K562 (cell line): ENCODE measurements around the gene DOK4. TPM values are rescaled to one million over a fixed set of nuclear protein-coding genes. Genes with fewer than 3 reads are reported as not detected.

Experiments
- CBFA2T3 ChIP-seq: fragments of 450-650 bp; IDR thresholded peaks from 2 replicates; pipeline ENCODE4 v1.6.1; 2017
- ETV5 ChIP-seq: sonication (generic); formaldehyde crosslinking; IDR thresholded peaks from 2 replicates; pipeline ENCODE4 v1.4.0; 2020; ENCODE audit warnings: low read depth, mild to moderate bottlenecking, missing genetic modification reagents
- FOS ChIP-seq: IDR thresholded peaks from 3 replicates; pipeline ENCODE4 v1.6.1; 2011; ENCODE audit not compliant: insufficient read length; ENCODE audit errors: extremely low read depth
- FOXM1 ChIP-seq, 2 experiments: fragments of 450-650 bp in 1 of 2; sonication (generic) in 1 of 2; formaldehyde crosslinking in 1 of 2; IDR thresholded peaks; 2 replicates each; pipeline versions ENCODE4 v1.6.1 to v1.9.0; 2017 to 2022; ENCODE audit warnings: low read depth in 2 of 2, mild to moderate bottlenecking in 2 of 2, missing genetic modification reagents in 1 of 2, moderate library complexity in 1 of 2
- HINFP ChIP-seq: fragments of 450-650 bp; conservative IDR thresholded peaks from 2 replicates; pipeline ENCODE4 v1.6.1; 2016; ENCODE audit warnings: missing genetic modification characterization, low read depth, mild to moderate bottlenecking, control low read depth, missing compliant biosample characterization
- HNRNPK ChIP-seq: fragments of 200-400 bp; formaldehyde crosslinking; IDR thresholded peaks from one replicate; pipeline ENCODE4 v1.6.1; 2018; ENCODE audit warnings: mild to moderate bottlenecking, low read depth, low read length; ENCODE audit not compliant: poor library complexity, severe bottlenecking
- HNRNPL ChIP-seq: fragments of 200-400 bp; formaldehyde crosslinking; IDR thresholded peaks from 2 replicates; pipeline ENCODE4 v1.6.1; 2017; ENCODE audit warnings: low read depth, mild to moderate bottlenecking, low read length
- MECOM ChIP-seq: fragments of 250-450 bp; sonication (Bioruptor Pico); IDR thresholded peaks from 2 replicates; pipeline ENCODE4 v1.8.0; 2022; ENCODE audit warnings: inconsistent platforms
- NCOA2 ChIP-seq, 2 experiments: fragments of 450-650 bp; IDR thresholded peaks; 2 replicates each; pipeline ENCODE4 v1.6.1; 2018; ENCODE audit warnings: mild to moderate bottlenecking in 2 of 2, moderate library complexity in 1 of 2; ENCODE audit not compliant: partially characterized antibody in 2 of 2
- NR1H2 ChIP-seq: sonication (generic); formaldehyde crosslinking; IDR thresholded peaks from 2 replicates; pipeline ENCODE4 v1.4.0; 2020; ENCODE audit warnings: mild to moderate bottlenecking, missing genetic modification reagents
- PHF21A ChIP-seq: fragments of 450-650 bp; IDR thresholded peaks from 2 replicates; pipeline ENCODE4 v1.6.1; 2017; ENCODE audit warnings: low read depth, borderline replicate concordance
- POLR2B ChIP-seq: fragments of 450-650 bp; IDR thresholded peaks from 2 replicates; pipeline ENCODE4 v1.6.1; 2018; ENCODE audit warnings: low read depth; ENCODE audit not compliant: partially characterized antibody
- RAD21 ChIP-seq, 2 experiments: fragments of 250-450 bp in 1 of 2; fragments of 450-650 bp in 1 of 2; sonication (Bioruptor Pico) in 1 of 2; formaldehyde crosslinking in 1 of 2; IDR thresholded peaks in 1 of 2; conservative IDR thresholded peaks in 1 of 2; 2 replicates each; pipeline versions ENCODE4 v1.4.0 to v1.8.0; 2020 to 2022; ENCODE audit warnings: mild to moderate bottlenecking in 2 of 2, moderate library complexity in 1 of 2
- RB1 ChIP-seq: fragments of 450-650 bp; IDR thresholded peaks from 2 replicates; pipeline ENCODE4 v1.6.1; 2017; ENCODE audit warnings: low read depth, mild to moderate bottlenecking
- SUPT5H ChIP-seq: fragments of 450-650 bp; IDR thresholded peaks from 2 replicates; pipeline ENCODE4 v1.6.1; 2016
- YY1 ChIP-seq, 3 experiments: IDR thresholded peaks; 2 replicates each; pipeline ENCODE4 v1.6.1; 2011; ENCODE audit warnings: low read length in 2 of 3, mild to moderate bottlenecking in 2 of 3, moderate library complexity in 2 of 3, borderline replicate concordance in 1 of 3, control low read depth in 1 of 3, low read depth in 1 of 3; ENCODE audit not compliant: insufficient read depth in 3 of 3, insufficient replicate concordance in 2 of 3, control insufficient read depth in 1 of 3, insufficient read length in 1 of 3; ENCODE audit errors: extremely low read depth in 1 of 3
- ZNF124 ChIP-seq: sonication (generic); formaldehyde crosslinking; IDR thresholded peaks from 2 replicates; pipeline ENCODE4 v1.8.1; 2022; ENCODE audit warnings: missing genetic modification reagents
- ZNF133 ChIP-seq: fragments of 250-450 bp; sonication (Bioruptor Pico); IDR thresholded peaks from 2 replicates; pipeline ENCODE4 v1.4.0; 2020; ENCODE audit warnings: mild to moderate bottlenecking
- ZNF23 ChIP-seq: fragments of 250-450 bp; sonication (Bioruptor Pico); IDR thresholded peaks from 2 replicates; pipeline ENCODE4 v1.4.0; 2020; ENCODE audit warnings: mild to moderate bottlenecking
- ZNF316 ChIP-seq: fragments of 450-650 bp; IDR thresholded peaks from 2 replicates; pipeline ENCODE4 v1.6.1; 2016
- ZNF444 ChIP-seq: fragments of 250-450 bp; sonication (Bioruptor Pico); IDR thresholded peaks from 2 replicates; pipeline ENCODE4 v1.4.0; 2020; ENCODE audit warnings: mild to moderate bottlenecking, moderate library complexity
- ZNF507 ChIP-seq: conservative IDR thresholded peaks from 2 replicates; pipeline ENCODE4 v1.6.1; 2017; ENCODE audit warnings: missing genetic modification characterization, missing compliant biosample characterization
- polyA plus RNA-seq, 8 experiments: library from polyadenylated mRNA; depleted of rRNA in 4 of 8; stranded (reverse) in 5 of 8; unstranded in 3 of 8; fragments of >200 nt; fragmentation: Nextera tagmentation in 2 of 8; fragmentation: Illumina TruSeq in 1 of 8; extraction: Ambion mirVana in 2 of 8; extraction: Trizol in 1 of 8; gene quantifications; 2 replicates each; pipeline versions ENCODE4 v1.2.1 to v1.2.3, GENCODE V29; 2011 to 2014; ENCODE audit warnings: inconsistent platforms in 1 of 8, missing spikeins in 1 of 8
- total RNA-seq, 7 experiments: library from RNA; depleted of rRNA in 6 of 7; stranded (reverse); fragments of >200 nt in 6 of 7; fragmentation: Illumina TruSeq in 2 of 7; extraction: Trizol in 2 of 7; gene quantifications; 2 replicates each; pipeline versions ENCODE4 v1.2.1 to v1.2.3, GENCODE V29; 2011 to 2021; ENCODE audit warnings: low replicate concordance in 1 of 7
- TF ChIP-seq, protein P1 (sequence below): sonication (generic); formaldehyde crosslinking; IDR thresholded peaks from 2 replicates; pipeline ENCODE4 v1.8.1; 2023; ENCODE audit warnings: mild to moderate bottlenecking, missing genetic modification reagents

The DOK4 gene
- total and polyA plus RNA-seq, 9 of the 15 experiments (the other 6 are each of a cell fraction or from before 2014, with no cell fraction given): 0.10 to 14.4 (median 8.3) TPM

- TF ChIP-seq, protein P1, sequence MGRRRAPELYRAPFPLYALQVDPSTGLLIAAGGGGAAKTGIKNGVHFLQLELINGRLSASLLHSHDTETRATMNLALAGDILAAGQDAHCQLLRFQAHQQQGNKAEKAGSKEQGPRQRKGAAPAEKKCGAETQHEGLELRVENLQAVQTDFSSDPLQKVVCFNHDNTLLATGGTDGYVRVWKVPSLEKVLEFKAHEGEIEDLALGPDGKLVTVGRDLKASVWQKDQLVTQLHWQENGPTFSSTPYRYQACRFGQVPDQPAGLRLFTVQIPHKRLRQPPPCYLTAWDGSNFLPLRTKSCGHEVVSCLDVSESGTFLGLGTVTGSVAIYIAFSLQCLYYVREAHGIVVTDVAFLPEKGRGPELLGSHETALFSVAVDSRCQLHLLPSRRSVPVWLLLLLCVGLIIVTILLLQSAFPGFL (CRISPR knock-in tag): no peak
- no peak for TF ChIP-seq CBFA2T3
- TF ChIP-seq HNRNPL: no peak
- peak; percentile 87 for TF ChIP-seq POLR2B
- TF ChIP-seq RB1: peak; percentile 84
- no peak for TF ChIP-seq ZNF507 (tag)
- TF ChIP-seq YY1 (IDR thresholded peaks at IDR 0.05; ENCODE audit: borderline replicate concordance in 1 of 3, control insufficient read depth in 1 of 3, extremely low read depth in 1 of 3, insufficient read depth in 3 of 3, insufficient read length in 1 of 3, insufficient replicate concordance in 2 of 3, low read depth in 1 of 3, low read length in 2 of 3): peak; percentile 98 to 100 (median 99)
- TF ChIP-seq NR1H2 (CRISPR knock-in tag): no peak
- TF ChIP-seq ZNF23 (CRISPR knock-in tag): no peak
- TF ChIP-seq ZNF316: no peak; the same call in 1 of the 2 replicates
- TF ChIP-seq ZNF124: no peak
- peak; percentile 94 for TF ChIP-seq SUPT5H
- TF ChIP-seq RAD21 (CRISPR knock-in tag; conservative IDR thresholded peaks at IDR 0.05 in 1 of 2, IDR thresholded peaks at IDR 0.05 in 1 of 2): no peak
- TF ChIP-seq ETV5 (CRISPR knock-in tag): no peak
- TF ChIP-seq HINFP (tag): no peak
- TF ChIP-seq ZNF133 (CRISPR knock-in tag): no peak
- TF ChIP-seq PHF21A: 0 out of 2 replicates have a peak, but pooled peaks have one; percentile 36
- TF ChIP-seq HNRNPK: no peak
- TF ChIP-seq ZNF444: no peak
- TF ChIP-seq MECOM (CRISPR knock-in tag): no peak
- no peak for TF ChIP-seq FOXM1 (IDR thresholded peaks at IDR 0.05; ENCODE audit: low read depth)
- TF ChIP-seq FOXM1 (CRISPR knock-in tag; IDR thresholded peaks at IDR 0.05; ENCODE audit: low read depth): no peak
- TF ChIP-seq FOS: no peak
- no peak for TF ChIP-seq NCOA2 (IDR thresholded peaks at IDR 0.05; ENCODE audit: partially characterized antibody in 2 of 2)
Measured at GRCh38 chr16:57447186-57447962, 38.9 kb downstream of the DOK4 start, which contains the start of the genes CIAPIN1 and COQ9 (continued).
